NCI-H187 treated with DMSO at 0.1 percent for 48 hours (cell line): ENCODE data around the gene LDB1.

Experiments
- DNase-seq: peaks from one replicate; lab custom pipeline; 2025; lab: John Stamatoyannopoulos, UW

LDB1 gene

GRCh38 chr10:102059987-102060386 is 60.2 kb downstream of the LDB1 start:
- no peak for DNase-seq
